Left renal pelvis (tissue), 4 donors: ENCODE results near the gene S100A2. TPM values are rescaled to one million over a fixed set of nuclear protein-coding genes. Genes with fewer than 3 reads are reported as not detected.
"Not testable (repeated sequence)": the region's sequence is repeated elsewhere in the genome, so short reads cannot be mapped to it uniquely, and the experiment has no call there.

ENCODE experiments used
- DNase-seq, 4 donors: peaks; one replicate each; pipeline ENCODE4 v3.0.0-alpha.2; 2013; ENCODE audit warnings: low read depth in 4 of 4, low spot score in 3 of 4
- polyA plus RNA-seq, 4 donors: library from polyadenylated mRNA; unstranded; fragments of 120-200 nt; gene quantifications; one replicate each; pipeline ENCODE4 v1.2.1, GENCODE V29; 2013; ENCODE audit not compliant: insufficient read length in 4 of 4

S100A2 gene
- polyA plus RNA-seq, 4 donors, result 1.4 to 11.8 (median 7.7) TPM

DNA sequence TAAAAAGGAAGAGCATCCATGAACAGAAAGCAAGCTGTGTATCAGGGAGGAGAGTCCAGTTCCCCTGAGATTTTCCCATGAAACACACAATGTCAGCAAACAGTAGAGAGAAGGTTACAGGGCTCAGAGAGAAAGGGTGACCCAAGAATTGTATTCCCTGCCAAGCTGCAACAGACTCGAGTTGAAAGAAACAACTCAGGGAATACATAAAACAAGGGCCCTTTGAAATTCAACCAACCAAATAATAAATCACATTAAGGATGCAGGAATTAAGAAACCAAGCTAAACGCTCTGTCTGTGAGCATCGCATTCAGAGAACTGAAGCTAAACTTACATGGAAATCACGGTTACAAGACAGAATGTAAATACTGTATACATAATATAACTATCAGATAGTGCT lies 27.1 kb upstream of the S100A2 start:
- no peak for DNase-seq

DNA sequence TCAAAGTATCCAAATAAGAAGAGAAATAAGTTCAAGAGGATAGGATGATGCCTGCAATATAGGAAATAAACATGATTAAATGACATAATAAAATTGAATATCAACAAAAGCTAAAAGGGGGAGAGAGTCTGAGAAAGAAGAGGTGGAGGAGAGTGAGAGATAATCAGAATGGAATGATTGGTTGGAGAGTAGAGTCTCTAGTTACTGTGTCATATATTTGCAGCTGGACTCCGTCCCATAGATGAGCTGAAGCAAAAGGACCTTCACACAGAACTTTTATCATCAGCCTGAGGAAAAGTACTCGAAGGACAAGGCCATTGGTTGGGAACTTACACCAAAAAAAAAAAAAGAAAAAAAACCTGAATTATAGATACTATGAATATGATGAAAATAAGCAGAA lies 22.8 kb upstream of the S100A2 start:
- no peak for DNase-seq

DNA sequence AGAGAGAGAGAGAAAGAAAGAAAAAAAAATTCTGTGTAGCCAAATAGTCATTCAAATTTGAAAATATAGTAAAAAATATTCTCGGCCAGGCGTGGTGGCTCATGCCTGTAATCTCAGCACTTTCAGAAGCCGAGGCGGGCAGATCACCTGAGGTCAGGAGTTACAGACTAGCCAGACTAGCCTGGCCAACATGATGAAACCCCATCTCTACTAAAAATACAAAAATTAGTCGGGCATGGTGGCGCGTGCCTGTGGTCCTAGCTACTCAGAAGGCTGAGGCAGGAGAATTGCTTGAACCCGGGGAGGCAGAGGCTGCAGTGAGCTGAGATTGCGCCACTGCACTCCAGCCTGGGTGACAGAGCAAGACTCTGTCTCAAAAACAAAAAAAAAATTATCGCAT lies 22.4 kb upstream of the S100A2 start:
- not testable (repeated sequence) for DNase-seq

DNA sequence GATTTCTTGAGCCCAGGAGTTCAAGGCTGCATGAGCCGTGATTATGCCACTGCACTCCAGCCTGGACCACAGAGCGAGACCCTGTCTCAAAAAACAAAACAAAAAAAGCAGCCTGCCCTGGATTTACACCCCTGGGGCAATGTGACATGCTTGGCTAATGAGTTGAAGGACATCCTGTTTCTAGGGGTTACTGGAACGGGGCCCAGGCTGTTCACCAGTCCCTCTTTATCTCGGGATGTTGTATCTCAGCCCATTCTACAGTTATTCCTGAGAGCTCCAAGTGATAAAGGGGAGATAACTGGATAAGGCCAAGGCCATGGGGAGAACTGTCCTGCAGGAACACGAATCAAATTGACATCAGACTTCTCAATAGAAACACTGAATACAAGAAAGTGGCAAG lies 21.7 kb upstream of the S100A2 start:
- DNase-seq, result no peak

DNA sequence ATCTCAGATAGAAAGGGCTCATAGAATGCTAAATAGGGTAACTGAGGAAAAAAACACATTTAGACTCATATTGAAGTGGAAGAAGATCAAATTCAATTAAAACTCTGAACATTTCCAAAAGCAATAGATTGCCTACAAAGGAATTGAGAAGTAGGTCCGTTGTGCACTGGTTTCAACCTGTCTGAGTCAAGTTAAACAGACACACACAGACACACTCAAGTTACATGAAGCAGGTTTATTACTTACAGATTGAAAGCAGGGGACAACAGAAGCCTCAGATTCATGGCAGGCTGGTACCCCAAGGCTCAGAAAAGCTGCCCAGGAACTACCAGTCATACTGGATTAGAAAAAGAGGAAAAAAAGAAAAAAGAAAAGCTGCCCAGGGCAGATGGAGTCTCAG lies 20.7 kb upstream of the S100A2 start:
- DNase-seq, result no peak

DNA sequence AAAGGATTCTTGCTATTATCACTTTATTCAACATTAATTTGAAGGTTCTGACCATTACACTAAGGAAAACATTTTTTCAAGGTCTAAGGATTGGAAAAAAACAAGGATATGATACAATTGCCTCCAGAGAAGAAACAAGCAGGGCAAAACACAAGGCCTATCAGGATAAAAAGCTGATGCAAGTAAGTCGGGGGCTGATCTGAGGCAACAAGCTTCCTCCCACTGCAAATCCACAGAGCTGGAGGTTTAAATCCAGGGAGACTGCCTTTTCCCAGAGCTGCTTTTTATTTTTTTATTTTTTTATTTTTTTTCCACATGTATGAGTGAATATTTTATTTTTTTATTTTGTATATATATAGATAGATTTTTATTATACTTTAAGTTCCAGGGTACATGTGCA lies 19.4 kb upstream of the S100A2 start:
- DNase-seq, result no peak

DNA sequence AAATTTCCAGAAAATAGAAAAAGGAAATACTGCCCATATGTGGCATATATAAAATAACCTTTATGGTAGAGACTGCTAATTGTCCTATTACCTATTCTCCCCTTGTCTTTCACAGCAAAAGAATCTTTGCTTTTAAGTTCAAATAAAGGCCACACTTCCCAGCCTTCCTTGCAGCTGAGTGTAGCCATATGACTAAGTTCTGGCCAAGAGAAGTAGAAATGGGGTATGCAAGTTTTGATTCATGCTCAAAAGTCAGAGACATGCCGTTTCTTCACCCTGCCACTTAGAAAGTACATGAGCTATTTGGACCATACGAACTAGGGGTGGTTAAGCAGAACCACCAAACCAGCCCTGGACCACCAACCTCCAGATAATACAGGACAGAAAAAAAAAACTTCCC lies 18.3 kb upstream of the S100A2 start:
- DNase-seq, result no peak

DNA sequence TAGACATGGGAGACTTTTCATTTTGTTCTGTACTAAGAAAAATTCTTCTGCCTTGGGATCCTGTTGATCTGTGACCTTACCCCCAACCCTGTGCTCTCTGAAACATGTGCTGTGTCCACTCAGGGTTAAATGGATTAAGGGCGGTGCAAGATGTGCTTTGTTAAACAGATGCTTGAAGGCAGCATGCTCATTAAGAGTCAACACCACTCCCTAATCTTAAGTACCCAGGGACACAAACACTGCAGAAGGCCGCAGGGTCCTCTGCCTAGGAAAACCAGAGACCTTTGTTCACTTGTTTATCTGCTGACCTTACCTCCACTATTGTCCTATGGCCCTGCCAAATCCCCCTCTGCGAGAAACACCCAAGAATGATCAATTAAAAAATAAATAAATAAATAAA lies 17.9 kb upstream of the S100A2 start:
- DNase-seq, result not testable (repeated sequence)

DNA sequence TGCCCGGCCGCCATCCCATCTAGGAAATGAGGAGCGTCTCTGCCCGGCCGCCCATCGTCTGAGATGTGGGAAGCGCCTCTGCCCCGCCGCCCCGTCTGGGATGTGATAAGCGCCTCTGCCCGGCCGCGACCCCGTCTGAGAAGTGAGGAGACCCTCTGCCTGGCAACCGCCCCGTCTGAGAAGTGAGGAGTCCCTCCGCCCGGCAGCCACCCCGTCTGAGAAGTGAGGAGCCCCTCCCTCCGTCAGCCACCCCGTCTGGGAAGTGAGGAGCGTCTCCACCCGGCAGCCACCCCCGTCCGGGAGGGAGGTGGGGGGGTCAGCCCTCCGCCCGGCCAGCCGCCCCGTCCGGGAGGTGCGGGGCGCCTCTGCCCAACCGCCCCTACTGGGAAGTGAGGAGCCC lies 17.2 kb upstream of the S100A2 start:
- not testable (repeated sequence) for DNase-seq

DNA sequence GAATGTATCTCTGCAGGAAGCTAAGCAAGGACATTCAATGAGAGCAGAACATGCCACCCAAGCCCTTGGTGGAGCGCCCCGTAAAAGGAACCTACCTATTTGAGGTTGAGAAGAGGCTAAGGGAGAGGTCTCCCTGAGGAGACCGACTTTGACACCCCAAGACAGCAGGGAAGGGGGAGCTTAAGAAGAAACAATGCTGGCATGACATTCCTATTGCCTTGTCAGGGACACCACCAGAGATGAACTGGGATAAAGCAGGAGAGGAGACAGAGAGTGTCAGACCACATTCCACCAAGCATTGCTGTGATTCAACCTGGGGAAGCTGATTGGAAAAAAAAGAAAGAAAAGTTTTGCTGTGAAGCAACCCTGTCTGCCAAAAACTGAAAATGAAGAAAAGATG lies 13.3 kb upstream of the S100A2 start:
- no peak for DNase-seq

DNA sequence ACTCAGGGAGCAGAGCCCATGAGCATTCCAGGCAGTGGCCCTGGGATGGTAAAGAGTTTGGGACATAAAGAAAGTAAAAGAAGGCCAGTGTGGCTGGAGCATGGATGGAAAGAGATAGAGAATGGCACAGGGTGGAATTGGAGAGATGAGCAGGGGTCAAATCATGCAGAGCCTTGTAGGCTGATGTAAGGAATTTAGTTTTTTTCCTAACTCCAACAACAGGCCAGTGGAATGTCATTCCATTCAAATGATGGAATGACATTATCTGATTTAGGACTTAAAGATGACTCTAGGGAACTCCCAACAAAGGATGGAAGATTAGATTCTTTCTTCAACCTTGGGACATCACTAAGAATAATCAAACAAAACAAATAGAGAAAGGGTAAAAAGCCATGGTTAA lies 12.8 kb upstream of the S100A2 start:
- no peak for DNase-seq

DNA sequence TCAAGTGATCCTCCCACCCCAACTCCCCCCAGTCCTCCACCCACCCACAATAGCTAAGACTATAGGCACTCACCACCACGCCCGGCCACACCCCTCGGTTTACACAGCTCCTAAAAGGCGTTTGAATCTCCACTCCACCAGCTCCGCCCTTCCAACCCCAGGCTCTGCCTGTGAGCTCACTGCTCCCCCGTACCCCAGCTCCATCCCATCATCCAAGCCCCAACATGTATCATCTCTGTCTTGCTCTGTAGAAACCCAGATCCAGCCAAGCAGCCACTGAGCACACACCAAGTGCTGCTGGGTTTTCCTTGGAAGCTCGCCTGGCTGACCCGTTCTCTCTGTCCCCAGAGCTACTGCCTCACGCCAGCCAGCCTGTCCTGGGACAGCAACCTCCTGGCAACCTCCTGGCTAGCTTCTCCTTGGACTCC lies 12.0 kb upstream of the S100A2 start:
- DNase-seq, result no peak

DNA sequence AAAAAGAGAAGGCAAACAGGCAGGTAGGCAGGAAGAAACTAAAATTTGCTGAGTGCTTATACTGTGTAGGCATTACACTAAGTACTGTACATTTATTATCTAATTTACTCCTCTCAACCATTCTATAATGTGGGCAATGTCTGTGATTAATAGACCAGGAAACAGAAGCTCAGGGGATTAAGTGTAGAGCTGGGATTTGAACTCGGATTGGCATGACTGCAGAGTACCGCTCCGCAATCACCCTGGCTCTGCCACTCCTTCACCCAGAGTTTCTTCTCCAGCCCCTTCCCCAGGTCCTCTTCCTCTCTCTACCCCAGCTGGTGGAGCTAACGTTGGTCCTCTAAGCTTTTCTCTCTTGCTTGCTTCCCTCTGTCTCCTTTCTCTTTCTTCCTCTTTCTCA lies 11.5 kb upstream of the S100A2 start:
- no peak for DNase-seq

DNA sequence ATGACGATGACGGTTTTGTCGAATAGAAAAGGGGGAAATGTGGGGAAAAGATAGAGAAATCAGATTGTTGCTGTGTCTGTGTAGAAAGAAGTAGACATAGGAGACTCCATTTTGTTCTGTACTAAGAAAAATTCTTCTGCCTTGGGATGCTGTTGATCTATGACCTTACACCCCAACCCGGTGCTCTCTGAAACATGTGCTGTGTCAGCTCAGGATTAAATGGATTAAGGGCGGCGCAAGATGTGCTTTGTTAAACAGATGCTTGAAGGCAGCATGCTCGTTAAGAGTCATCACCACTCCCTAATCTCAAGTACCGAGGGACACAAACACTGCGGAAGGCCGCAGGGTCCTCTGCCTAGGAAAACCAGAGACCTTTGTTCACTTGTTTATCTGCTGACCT lies 9.9 kb upstream of the S100A2 start:
- not testable (repeated sequence) for DNase-seq

DNA sequence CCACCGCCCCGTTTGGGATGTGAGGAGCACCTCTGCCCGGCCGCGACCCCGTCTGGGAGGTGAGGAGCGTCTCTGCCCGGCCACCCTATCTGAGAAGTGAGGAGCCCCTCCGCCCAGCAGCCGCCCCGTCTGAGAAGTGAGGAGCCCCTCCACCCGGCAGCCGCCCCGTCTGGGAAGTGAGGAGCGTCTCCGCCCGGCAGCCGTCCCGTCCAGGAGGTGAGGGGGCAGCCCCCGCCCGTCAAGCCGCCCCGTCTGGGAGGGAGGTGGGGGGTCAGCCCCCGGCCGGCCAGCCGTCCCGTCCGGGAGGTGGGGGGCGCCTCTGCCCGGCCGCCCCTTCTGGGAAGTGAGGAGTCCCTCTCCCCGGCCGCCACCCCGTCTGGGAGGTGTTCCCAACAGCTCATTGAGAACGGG lies 9.4 kb upstream of the S100A2 start:
- DNase-seq, result not testable (repeated sequence)

DNA sequence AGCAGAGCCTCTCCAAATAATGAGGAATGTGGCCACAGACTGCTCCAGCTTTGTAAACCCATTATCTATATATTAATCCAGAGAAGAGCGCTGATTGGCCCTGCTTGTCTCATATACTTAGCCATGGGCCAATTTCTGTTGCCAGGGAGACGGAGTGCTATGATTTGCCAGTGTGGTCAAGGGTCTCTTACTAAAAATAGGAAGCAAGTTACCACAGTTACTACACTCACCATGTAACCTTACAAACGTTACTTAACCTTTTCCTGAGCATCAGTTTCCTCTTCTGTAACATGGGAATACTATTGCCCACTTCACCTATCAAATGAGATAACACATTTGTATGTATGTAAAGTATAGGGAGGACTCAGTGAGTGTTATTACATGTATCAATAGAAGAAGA lies 7.7 kb upstream of the S100A2 start:
- DNase-seq, result no peak

DNA sequence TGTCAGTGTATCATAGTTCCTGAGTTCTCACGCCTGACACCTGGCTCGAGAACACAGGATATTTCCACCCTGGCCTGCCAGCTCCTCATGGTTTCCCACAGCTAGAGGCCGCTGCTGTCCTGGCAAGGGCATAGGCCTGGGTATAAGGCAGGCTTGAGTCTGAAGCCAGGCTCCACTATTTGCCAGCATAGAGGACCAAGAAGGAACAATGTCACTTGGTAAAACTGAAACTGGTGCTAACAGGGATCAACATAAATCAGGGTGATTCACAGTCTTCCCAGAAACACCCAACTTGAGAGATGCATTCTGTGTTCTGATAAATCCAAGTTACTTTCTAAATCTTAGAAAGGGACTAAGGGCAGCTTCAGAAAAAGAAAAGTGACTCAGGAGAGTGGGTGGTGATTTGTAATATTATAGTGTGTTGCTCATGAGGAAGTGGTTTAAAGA lies 6.9 kb upstream of the S100A2 start:
- peak in 1 of 4 donors; percentile 45 for DNase-seq

DNA sequence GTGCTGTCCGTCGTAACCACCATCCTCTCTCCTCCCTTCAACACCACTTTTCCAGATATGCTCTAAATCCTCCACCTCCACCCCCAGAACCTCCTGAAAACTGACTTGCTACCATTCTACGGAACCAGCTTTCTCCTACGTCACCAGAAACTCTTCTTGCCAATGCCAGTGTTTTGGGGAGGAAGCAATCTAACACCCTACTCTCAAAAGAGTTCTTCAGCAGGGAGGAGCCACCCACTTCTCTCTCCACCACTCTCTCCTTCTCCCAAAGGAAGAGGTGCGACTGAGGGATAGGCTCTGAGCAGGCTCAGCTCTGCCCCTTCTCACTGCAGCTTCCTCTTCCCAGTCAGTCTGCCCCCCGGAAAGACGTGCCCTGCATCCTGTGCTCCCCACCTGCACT lies 6.1 kb upstream of the S100A2 start:
- no peak for DNase-seq

DNA sequence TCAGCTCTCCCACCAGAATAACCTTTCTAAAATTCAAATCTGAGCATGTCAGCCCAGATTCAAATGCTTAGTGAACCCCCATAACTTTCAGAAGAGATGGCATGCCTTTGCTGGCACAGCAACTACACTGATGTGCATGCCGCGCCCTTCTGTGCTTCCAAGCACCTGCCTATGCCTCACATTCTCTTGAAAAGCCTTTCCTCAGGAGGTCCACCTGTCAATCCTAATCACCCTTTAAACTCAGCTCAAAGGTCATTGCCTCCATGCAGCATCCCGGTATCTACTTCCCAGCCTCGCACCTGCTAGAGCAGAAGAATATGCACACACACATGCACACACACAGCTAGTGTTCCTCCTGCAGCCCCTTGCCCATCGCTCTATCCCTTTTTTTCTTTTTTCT lies 5.2 kb upstream of the S100A2 start:
- DNase-seq, result no peak

DNA sequence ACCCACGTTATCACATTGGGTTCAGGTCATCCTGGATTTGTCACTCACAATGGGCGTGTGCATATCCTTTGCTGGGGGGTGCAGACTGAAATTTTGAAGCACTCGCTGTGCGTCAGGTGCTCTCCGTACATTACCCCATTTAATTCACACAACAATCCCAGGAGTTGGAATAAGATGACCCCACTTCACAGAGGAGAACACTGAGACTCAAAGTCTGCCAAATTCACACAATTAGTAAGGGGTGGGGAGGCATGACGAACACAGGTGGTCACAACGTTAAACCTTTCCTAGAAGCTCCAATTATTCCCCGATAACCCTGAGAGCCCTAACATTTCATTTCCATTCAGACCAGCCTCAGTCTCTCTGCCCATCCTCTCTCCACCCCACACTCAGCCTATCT lies 3.8 kb upstream of the S100A2 start:
- no peak for DNase-seq

DNA sequence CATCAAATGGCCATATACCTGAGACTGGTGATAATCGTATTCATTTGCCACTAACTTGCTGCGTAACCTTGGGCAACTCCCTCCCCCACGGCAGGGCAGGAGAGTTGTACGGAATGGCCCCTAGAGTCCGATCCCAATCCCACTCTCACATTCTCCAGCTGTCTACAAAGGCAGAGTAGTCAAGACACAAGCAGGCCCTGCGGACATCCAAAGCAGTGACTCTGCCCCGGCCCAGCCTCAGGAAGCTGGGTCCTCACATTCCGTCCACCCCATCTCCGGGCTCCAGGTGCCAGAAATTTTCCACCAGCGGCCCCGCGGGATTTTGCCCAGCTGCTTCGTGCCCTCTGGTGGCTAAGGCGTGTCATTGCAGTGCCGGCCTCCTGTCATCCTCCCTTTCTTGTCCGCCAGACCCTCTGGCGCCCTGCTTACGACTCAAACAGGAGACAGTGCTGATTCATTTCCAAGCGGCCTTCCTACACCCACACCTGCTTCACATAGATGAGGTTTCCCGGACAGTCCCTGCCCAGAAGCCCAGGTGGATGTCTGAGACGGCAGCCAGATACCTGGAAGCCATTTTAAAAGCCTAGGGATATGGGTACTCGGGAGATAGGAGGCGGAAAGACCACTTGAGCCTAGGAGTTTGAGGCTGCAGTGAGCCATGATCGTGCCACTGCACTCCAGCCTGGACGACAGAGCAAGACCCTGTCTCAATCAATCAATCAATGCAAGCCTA lies 2.9 kb upstream of the S100A2 start:
- DNase-seq, result peak in 3 of 4 donors; percentile 73 to 78 (median 78)

DNA sequence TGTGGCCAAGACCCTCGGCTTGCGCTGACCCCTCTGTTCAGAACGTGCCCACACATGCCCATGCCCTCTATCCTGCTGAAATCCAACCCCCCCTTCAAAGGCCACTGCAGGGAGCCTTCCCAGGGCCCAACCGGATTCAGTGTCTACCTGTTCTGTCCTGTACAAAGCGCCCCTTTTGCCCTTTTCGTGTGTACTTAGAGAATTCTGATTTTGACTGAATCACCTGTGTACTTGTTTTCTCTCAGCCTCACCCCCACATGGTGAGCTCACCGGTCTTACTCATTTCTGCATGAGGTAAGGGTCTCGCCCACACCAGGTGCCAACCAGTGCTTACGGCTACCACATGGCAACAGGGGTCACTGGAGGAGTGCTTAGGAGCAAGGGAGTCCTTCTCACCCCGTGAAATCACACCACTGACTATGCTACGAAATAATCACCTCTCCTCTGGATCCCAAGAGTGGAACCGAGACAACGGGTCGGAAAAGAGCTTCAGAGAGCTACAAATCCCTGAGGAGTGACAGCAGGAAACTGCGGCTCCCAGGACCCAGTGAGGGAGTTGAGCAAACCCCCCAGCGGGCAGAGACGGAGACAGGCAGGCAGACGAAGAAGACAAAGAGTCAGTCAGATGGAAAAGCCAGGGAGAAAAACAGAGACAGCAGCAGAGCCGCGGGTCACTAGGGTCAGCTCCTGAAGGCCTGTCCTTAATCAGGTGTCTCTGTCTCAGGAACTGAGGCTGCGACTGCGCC lies 2.1 kb upstream of the S100A2 start:
- no peak for DNase-seq
